Gastroesophageal sphincter (tissue), 3 donors: Measurements from ENCODE around the gene FAM241B.

Source experiments
- POLR2A ChIP-seq, 2 donors: fragments of 450-650 bp; IDR thresholded peaks; one replicate each; pipeline ENCODE4 v1.6.1; 2017; ENCODE audit warnings: antibody characterized with exemption in 2 of 2, mild to moderate bottlenecking in 2 of 2, moderate library complexity in 1 of 2
- TF ChIP-seq, protein P1 (sequence below), 4 experiments: fragments of 200-600 bp in 2 of 4; fragments of 450-650 bp in 2 of 4; sonication (generic) in 1 of 4; IDR thresholded peaks; one replicate each; pipeline ENCODE4 v1.5.1; 2017 to 2019; ENCODE audit warnings: antibody characterized with exemption in 4 of 4, mild to moderate bottlenecking in 2 of 4, moderate library complexity in 2 of 4

DNA sequence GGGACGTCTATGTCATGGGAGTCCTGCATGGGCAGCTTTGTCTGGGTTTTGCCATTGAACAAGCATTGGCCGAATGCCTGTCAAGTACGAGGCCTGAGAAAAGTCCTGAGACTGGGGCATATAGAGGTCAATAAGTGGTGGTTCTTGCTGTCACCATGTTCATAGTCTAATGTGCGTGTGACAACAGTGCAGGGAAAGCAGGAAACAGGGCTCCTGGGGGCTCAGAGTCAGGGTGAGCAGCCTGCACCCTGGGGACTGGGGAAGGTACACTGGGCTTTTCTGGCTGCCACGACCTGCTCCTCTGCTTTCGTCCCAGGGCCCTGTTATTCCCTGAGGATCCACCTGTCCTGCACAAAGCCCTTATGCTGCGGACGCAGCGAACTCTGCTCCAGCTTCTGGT is 21.3 kb downstream of the FAM241B start:
- TF ChIP-seq POLR2A (IDR thresholded peaks at IDR 0.05), result no peak
- TF ChIP-seq, protein P1, sequence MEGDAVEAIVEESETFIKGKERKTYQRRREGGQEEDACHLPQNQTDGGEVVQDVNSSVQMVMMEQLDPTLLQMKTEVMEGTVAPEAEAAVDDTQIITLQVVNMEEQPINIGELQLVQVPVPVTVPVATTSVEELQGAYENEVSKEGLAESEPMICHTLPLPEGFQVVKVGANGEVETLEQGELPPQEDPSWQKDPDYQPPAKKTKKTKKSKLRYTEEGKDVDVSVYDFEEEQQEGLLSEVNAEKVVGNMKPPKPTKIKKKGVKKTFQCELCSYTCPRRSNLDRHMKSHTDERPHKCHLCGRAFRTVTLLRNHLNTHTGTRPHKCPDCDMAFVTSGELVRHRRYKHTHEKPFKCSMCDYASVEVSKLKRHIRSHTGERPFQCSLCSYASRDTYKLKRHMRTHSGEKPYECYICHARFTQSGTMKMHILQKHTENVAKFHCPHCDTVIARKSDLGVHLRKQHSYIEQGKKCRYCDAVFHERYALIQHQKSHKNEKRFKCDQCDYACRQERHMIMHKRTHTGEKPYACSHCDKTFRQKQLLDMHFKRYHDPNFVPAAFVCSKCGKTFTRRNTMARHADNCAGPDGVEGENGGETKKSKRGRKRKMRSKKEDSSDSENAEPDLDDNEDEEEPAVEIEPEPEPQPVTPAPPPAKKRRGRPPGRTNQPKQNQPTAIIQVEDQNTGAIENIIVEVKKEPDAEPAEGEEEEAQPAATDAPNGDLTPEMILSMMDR (IDR thresholded peaks at IDR 0.05), result no peak
